Stimulated activated CD8-positive, alpha-beta memory T cell treated with anti-CD3 and anti-CD28 coated beads, Interleukin-7, amount 100 ng/mL, for 4 hours (primary cell): ENCODE measurements around the gene TBATA.

Experiments used
- DNase-seq, 2 donors: peaks; one replicate each; pipeline ENCODE4 v3.0.0-alpha.2; 2020; ENCODE audit warnings: low read depth in 2 of 2

TBATA gene

GRCh38 chr10:70809011-70809611 is 23.9 kb upstream of the TBATA start:
- no peak for DNase-seq

- DNase-seq = no peak
Observed at GRCh38 chr10:70807556-70807955, 22.4 kb upstream of the TBATA start.

GRCh38 chr10:70806841-70807240 is 21.7 kb upstream of the TBATA start:
- no peak for DNase-seq

- no peak for DNase-seq
Observed at GRCh38 chr10:70805619-70806215, 20.5 kb upstream of the TBATA start.

GRCh38 chr10:70804421-70804808 is 19.2 kb upstream of the TBATA start:
- no peak for DNase-seq

- DNase-seq = no peak
Observed at GRCh38 chr10:70803775-70804420, 18.7 kb upstream of the TBATA start.

- DNase-seq = no peak
Observed at GRCh38 chr10:70801854-70802253, 16.7 kb upstream of the TBATA start.

- no peak for DNase-seq
Observed at GRCh38 chr10:70799124-70799523, 13.9 kb upstream of the TBATA start.

GRCh38 chr10:70797840-70798239 is 12.7 kb upstream of the TBATA start:
- DNase-seq = no peak

- no peak for DNase-seq
Observed at GRCh38 chr10:70795613-70796012, 10.4 kb upstream of the TBATA start.

GRCh38 chr10:70791386-70792039 is 6.3 kb upstream of the TBATA start:
- DNase-seq = no peak

GRCh38 chr10:70786799-70787415 is 1.7 kb upstream of the TBATA start:
- no peak for DNase-seq

- no peak for DNase-seq
Observed at GRCh38 chr10:70784471-70784870, 706 bp downstream of the TBATA start.

GRCh38 chr10:70784016-70784415 is 1.2 kb downstream of the TBATA start:
- DNase-seq = no peak

- no peak for DNase-seq
Observed at GRCh38 chr10:70782746-70783680, 2.2 kb downstream of the TBATA start.

- DNase-seq = no peak
Observed at GRCh38 chr10:70782086-70782745, 3.0 kb downstream of the TBATA start.

GRCh38 chr10:70781461-70782051 is 3.6 kb downstream of the TBATA start:
- no peak for DNase-seq

- DNase-seq = no peak
Observed at GRCh38 chr10:70780772-70781171, 4.4 kb downstream of the TBATA start.

GRCh38 chr10:70780370-70780760 is 4.8 kb downstream of the TBATA start:
- DNase-seq = no peak
